K562 (cell line): ENCODE measurements around the gene SLC35E1. TPM values are rescaled to one million over a fixed set of nuclear protein-coding genes. Genes with fewer than 3 reads are reported as not detected.

Experiments
- ATAC-seq: fragments of 200-7000 bp; cut with Tn5 transposase; 3 replicates; pipeline ENCODE4 v1.9.1; 2020; ENCODE audit warnings: moderate library complexity
- BruUV-seq: library from RNA; stranded (reverse); fragments of 400-500 nt; replicated peaks from 2 replicates; lab custom pipeline; 2021; lab: Mats Ljungman, UMichigan
- CTCF ChIA-PET: fragments of 300-600 bp; formaldehyde crosslinking; extraction: SDS; loops from one replicate; lab custom pipeline; 2021; ENCODE audit warnings: low intra/inter-chr PET ratio; lab: Yijun Ruan, JAX
- POLR2A ChIA-PET: fragments of 300-600, 350-650 bp; sonication (Branson Sonifier 250); formaldehyde crosslinking; extraction: SDS; loops from one replicate; lab custom pipeline; 2021; ENCODE audit warnings: antibody characterized with exemption, inconsistent platforms; lab: Yijun Ruan, JAX
- DNase-seq, 4 experiments: peaks; one replicate each; pipeline versions ENCODE4 v3.0.0 to v3.0.0-alpha.2; 2011 to 2018; ENCODE audit warnings: low spot score in 3 of 4, mixed read lengths in 3 of 4; ENCODE audit errors: extremely low read depth in 1 of 4
- FAIRE-seq: peaks from 2 replicates; lab custom pipeline; 2011; peaks lifted over from hg19 to GRCh38; lab: Jason Lieb, UNC
- H2AFZ ChIP-seq: 2 replicates; pipeline ENCODE4 v1.6.0; 2011; ENCODE audit warnings: low read depth, low read length, control low read depth, inconsistent platforms
- H3K27ac ChIP-seq: fragments of 200-600 bp; 3 replicates; pipeline ENCODE4 v1.8.0; 2011; ENCODE audit warnings: low read depth, mild to moderate bottlenecking, control low read depth, inconsistent platforms, low read length, moderate library complexity, mixed read lengths; ENCODE audit errors: extremely low read depth
- H3K27me3 ChIP-seq, 2 experiments: fragments of 300-600 bp in 1 of 2; 2 replicates in 1 of 2; 3 replicates in 1 of 2; pipeline versions ENCODE4 v1.6.0 to v1.8.0; 2011; ENCODE audit warnings: inconsistent platforms in 2 of 2, low read length in 2 of 2, mild to moderate bottlenecking in 1 of 2, mixed read lengths in 1 of 2, moderate library complexity in 1 of 2; ENCODE audit not compliant: control insufficient read depth in 2 of 2, insufficient read depth in 2 of 2
- H3K36me3 ChIP-seq: fragments of 300-600 bp; 3 replicates; pipeline ENCODE4 v1.8.0; 2011; ENCODE audit warnings: mild to moderate bottlenecking, low read length, inconsistent platforms; ENCODE audit not compliant: control insufficient read depth, insufficient read depth
- H3K4me1 ChIP-seq, 2 experiments: fragments of 200-600 bp in 1 of 2; replicated peaks in 1 of 2; 2 replicates in 1 of 2; 3 replicates in 1 of 2; pipeline versions ENCODE4 v1.5.1 to v1.8.0; 2011; ENCODE audit warnings: inconsistent platforms in 2 of 2, low read length in 2 of 2, mild to moderate bottlenecking in 1 of 2, mixed read lengths in 1 of 2, moderate library complexity in 1 of 2; ENCODE audit not compliant: control insufficient read depth in 2 of 2, insufficient read depth in 2 of 2
- H3K4me2 ChIP-seq: 2 replicates; pipeline ENCODE4 v1.6.1; 2011; ENCODE audit warnings: low read length, control low read depth, inconsistent platforms, mixed read lengths; ENCODE audit not compliant: insufficient read depth
- H3K4me3 ChIP-seq: fragments of 200-600 bp; sonication (generic), shearing (Covaris generic); 2 replicates; pipeline ENCODE4 v1.5.1; 2016; ENCODE audit warnings: control low read depth, inconsistent platforms
- H3K79me2 ChIP-seq: fragments of 200-600 bp; 3 replicates; pipeline ENCODE4 v1.8.0; 2011; ENCODE audit warnings: low read length, inconsistent platforms; ENCODE audit not compliant: control insufficient read depth, insufficient read depth
- H3K9ac ChIP-seq, 2 experiments: 2 replicates each; pipeline versions ENCODE4 v1.6.0 to v1.6.1; 2011; ENCODE audit warnings: low read depth in 2 of 2, low read length in 2 of 2, control low read depth in 1 of 2, inconsistent platforms in 1 of 2, mild to moderate bottlenecking in 1 of 2, mixed read lengths in 1 of 2; ENCODE audit not compliant: insufficient read depth in 1 of 2
- H3K9me1 ChIP-seq: one replicate; pipeline ENCODE4 v1.6.0; 2011; ENCODE audit warnings: inconsistent platforms, mild to moderate bottlenecking, low read length, moderate library complexity; ENCODE audit not compliant: control insufficient read depth, insufficient read depth
- H3K9me3 ChIP-seq: replicated peaks from 2 replicates; pipeline ENCODE4 v1.5.1; 2011; ENCODE audit warnings: low read depth, low read length, inconsistent platforms; ENCODE audit not compliant: control insufficient read depth, insufficient read depth
- H4K20me1 ChIP-seq: replicated peaks from 2 replicates; pipeline ENCODE4 v1.6.1; 2011; ENCODE audit warnings: low read length, inconsistent platforms, mixed read lengths; ENCODE audit not compliant: control insufficient read depth, insufficient read depth
- ARID1B ChIP-seq: fragments of 450-650 bp; IDR thresholded peaks from 2 replicates; pipeline ENCODE4 v1.6.1; 2016; ENCODE audit warnings: antibody characterized with exemption, mild to moderate bottlenecking, inconsistent platforms
- ATF3 ChIP-seq, 2 experiments: fragments of 450-650 bp in 1 of 2; sonication (generic) in 1 of 2; formaldehyde crosslinking in 1 of 2; IDR thresholded peaks in 1 of 2; conservative IDR thresholded peaks in 1 of 2; 2 replicates each; pipeline versions ENCODE4 v1.6.1 to v1.8.1; 2016 to 2023; ENCODE audit warnings: mild to moderate bottlenecking in 2 of 2, moderate library complexity in 2 of 2, inconsistent platforms in 1 of 2, missing genetic modification reagents in 1 of 2
- ATF7 ChIP-seq: fragments of 450-650 bp; IDR thresholded peaks from 2 replicates; pipeline ENCODE4 v1.7.1; 2014; ENCODE audit warnings: mild to moderate bottlenecking, moderate library complexity
- CREB1 ChIP-seq, 2 experiments: sonication (generic) in 1 of 2; formaldehyde crosslinking in 1 of 2; IDR thresholded peaks; 2 replicates each; pipeline versions ENCODE4 v1.6.1 to v1.8.0; 2012 to 2022; ENCODE audit warnings: inconsistent platforms in 1 of 2, mild to moderate bottlenecking in 1 of 2, missing genetic modification reagents in 1 of 2, moderate library complexity in 1 of 2
- ETV6 ChIP-seq, 3 experiments: fragments of 150-350 bp in 1 of 3; sonication (generic) in 1 of 3; formaldehyde crosslinking in 1 of 3; IDR thresholded peaks; 2 replicates each; pipeline versions ENCODE4 v1.6.1 to v1.8.0; 2014 to 2022; ENCODE audit warnings: borderline replicate concordance in 2 of 3, low read depth in 2 of 3, antibody characterized with exemption in 1 of 3, low read length in 1 of 3, mild to moderate bottlenecking in 1 of 3, missing genetic modification reagents in 1 of 3
- JUND ChIP-seq, 2 experiments: IDR thresholded peaks; 2 replicates in 1 of 2; 3 replicates in 1 of 2; pipeline ENCODE4 v1.6.1; 2011; ENCODE audit warnings: borderline replicate concordance in 2 of 2, low read depth in 2 of 2, low read length in 2 of 2, improper control_type of control experiment in 1 of 2, missing biosample characterization in 1 of 2, missing genetic modification characterization in 1 of 2, missing genetic modification reagents in 1 of 2
- NFIX ChIP-seq: fragments of 250-450 bp; sonication (Bioruptor Pico); IDR thresholded peaks from 2 replicates; pipeline ENCODE4 v1.4.0; 2020; ENCODE audit warnings: low read depth, mild to moderate bottlenecking, moderate library complexity
- TAL1 ChIP-seq: fragments of 450-650 bp; IDR thresholded peaks from 2 replicates; pipeline ENCODE4 v1.6.1; 2016; ENCODE audit warnings: mild to moderate bottlenecking
- U2AF2 ChIP-seq: fragments of 200-400 bp; formaldehyde crosslinking; optimal IDR thresholded peaks from 2 replicates; pipeline ENCODE3; 2017; ENCODE audit warnings: low read depth, mild to moderate bottlenecking, low read length
- WGBS: fragments of 100-300 bp; shearing (Covaris generic); methylation state at CpG from one replicate; pipeline ENCODE4 v1.1.6; 2016; ENCODE audit warnings: low coverage, mixed read lengths; ENCODE audit not compliant: insufficient coverage; ENCODE audit errors: missing lambda C conversion rate; 5-methylcytosine and 5-hydroxymethylcytosine counted together
- in situ Hi-C: fragments of 300-500 bp; cut with MboI; formaldehyde crosslinking; loops from 4 replicates; pipeline ENCODE4 v1.15.0; 2018; ENCODE audit warnings: inconsistent platforms, mixed read lengths
- intact Hi-C: fragments of 100-400 bp; cut with micrococcal nuclease; formaldehyde crosslinking; loops from 2 replicates; pipeline ENCODE4 v1.14.2; 2022
- polyA plus RNA-seq, 8 experiments: library from polyadenylated mRNA; depleted of rRNA in 4 of 8; stranded (reverse) in 5 of 8; unstranded in 3 of 8; fragments of >200 nt; fragmentation: Nextera tagmentation in 2 of 8; fragmentation: Illumina TruSeq in 1 of 8; extraction: Ambion mirVana in 2 of 8; extraction: Trizol in 1 of 8; gene quantifications; 2 replicates each; pipeline versions ENCODE4 v1.2.1 to v1.2.3, GENCODE V29; 2011 to 2014; ENCODE audit warnings: inconsistent platforms in 1 of 8, missing spikeins in 1 of 8
- total RNA-seq, 7 experiments: library from RNA; depleted of rRNA in 6 of 7; stranded (reverse); fragments of >200 nt in 6 of 7; fragmentation: Illumina TruSeq in 2 of 7; extraction: Trizol in 2 of 7; gene quantifications; 2 replicates each; pipeline versions ENCODE4 v1.2.1 to v1.2.3, GENCODE V29; 2011 to 2021; ENCODE audit warnings: low replicate concordance in 1 of 7

Gene SLC35E1
- total and polyA plus RNA-seq, 9 of the 15 experiments (the other 6 are each of a cell fraction or from before 2014, with no cell fraction given), result 15.0 to 40.1 (median 25.7) TPM

GRCh38 chr19:16571283-16571682 lies 932 bp downstream of the SLC35E1 start (continued):
- TF ChIP-seq CREB1 (IDR thresholded peaks at IDR 0.05), result no peak
- peak; percentile 36; the same call in 1 of the 2 replicates for TF ChIP-seq CREB1 (CRISPR knock-in tag; IDR thresholded peaks at IDR 0.05)

- Histone ChIP-seq H3K9ac (peak overlapping the region in 1 of 2 experiments; percentile 77; a peak in 1 of 4 replicates), H3K4me1 (peaks cover 21 to 22% of the 10 kb centered on the region in 2 experiments; a peak in 4 of 5 replicates), H3K9me1 (no peaks in the 10 kb centered on the region), H3K36me3 (peaks cover 64% of the 10 kb centered on the region), H3K4me2 (no peak overlapping the region), H4K20me1 (0 out of 2 replicates have a peak, but pooled peaks cover 10% of the 10 kb centered on the region), H3K27me3 (no peaks in the 10 kb centered on the region), H3K27ac (no peak overlapping the region; the same call in 2 of the 3 replicates), H3K4me3 (no peak overlapping the region), H3K79me2 (peaks cover 55% of the 10 kb centered on the region), H2AFZ (no peak overlapping the region), H3K9me3 (no peaks in the 10 kb centered on the region)
- in situ Hi-C loops, result no loop called here
- TF ChIP-seq ATF7 (peak; percentile 76), ARID1B (0 out of 2 replicates have a peak, but pooled peaks have one; percentile 19), JUND (IDR thresholded peaks at IDR 0.05; ENCODE audit: borderline replicate concordance, low read depth, low read length) (no peak; the same call in 1 of the 2 replicates), JUND (tag; IDR thresholded peaks at IDR 0.05; ENCODE audit: borderline replicate concordance, low read depth, low read length) (no peak; the same call in 2 of the 3 replicates), NFIX (no peak), TAL1 (no peak), U2AF2 (no peak), ETV6 (IDR thresholded peaks at IDR 0.05; ENCODE audit: borderline replicate concordance in 1 of 2, low read depth in 2 of 2, low read length in 1 of 2) (no peak), ETV6 (CRISPR knock-in tag; IDR thresholded peaks at IDR 0.05; ENCODE audit: borderline replicate concordance) (no peak), ATF3 (IDR thresholded peaks at IDR 0.05) (peak; percentile 61), ATF3 (CRISPR knock-in tag; conservative IDR thresholded peaks at IDR 0.05) (no peak)
- ChIA-PET POLR2A (interaction anchor here (0.6 to 1.0 kb wide), 4 partner anchors 11 to 804 kb away, joined by 3 to 5 read pairs (median 4); no protein-coding TSS in a partner anchor), CTCF (no interaction called here)
- no peak for DNase-seq
- 69% methylated on average over 17 of the region's 17 CpGs for WGBS
- ATAC-seq, result no peak
- no peak for FAIRE-seq
- no TSS peak for BruUV-seq
- intact Hi-C loops, result no loop called here
Measured at GRCh38 chr19:16569609-16570320, 2.5 kb downstream of the SLC35E1 start.
